Lower leg skin (tissue), 4 donors: ENCODE results near the gene TOR1AIP2. TPM values are rescaled to one million over a fixed set of nuclear protein-coding genes. Genes with fewer than 3 reads are reported as not detected.

ENCODE experiments used
- DNase-seq, 2 donors: peaks; one replicate each; pipeline ENCODE4 v3.0.0-alpha.2; 2019; ENCODE audit warnings: low spot score in 2 of 2
- H3K4me3 ChIP-seq: fragments of 200-600 bp; sonication (generic); 2 replicates; pipeline ENCODE4 v1.5.1; 2017; ENCODE audit warnings: mild to moderate bottlenecking, low read depth; ENCODE audit not compliant: poor library complexity, severe bottlenecking
- POLR2A ChIP-seq, 2 donors: fragments of 450-650 bp; IDR thresholded peaks; one replicate each; pipeline ENCODE4 v1.6.1; 2016 to 2017; ENCODE audit warnings: antibody characterized with exemption in 2 of 2, mild to moderate bottlenecking in 1 of 2, moderate library complexity in 1 of 2
- WGBS, 2 donors: methylation state at CpG; one replicate each; pipeline ENCODE4 v1.1.5; 2018; 5-methylcytosine and 5-hydroxymethylcytosine counted together
- intact Hi-C: fragments of 100-400 bp; cut with DNase I; formaldehyde crosslinking; loops from one replicate; pipeline ENCODE4 v1.15.0; 2023; ENCODE audit warnings: low total_unique reads
- total RNA-seq, 4 donors: library from RNA; depleted of rRNA; stranded (reverse); fragments of >200 nt; gene quantifications; one replicate each; pipeline ENCODE4 v1.1.0, GENCODE V29; 2016
- TF ChIP-seq, protein P1 (sequence below), 3 donors: fragments of 450-650 bp; IDR thresholded peaks; one replicate each; pipeline ENCODE4 v1.5.1; 2016; ENCODE audit warnings: antibody characterized with exemption in 3 of 3, mild to moderate bottlenecking in 3 of 3, moderate library complexity in 2 of 3

Gene TOR1AIP2
- total RNA-seq, 4 donors from 2014 or later, result 81.5 to 108 (median 91.3) TPM

DNA sequence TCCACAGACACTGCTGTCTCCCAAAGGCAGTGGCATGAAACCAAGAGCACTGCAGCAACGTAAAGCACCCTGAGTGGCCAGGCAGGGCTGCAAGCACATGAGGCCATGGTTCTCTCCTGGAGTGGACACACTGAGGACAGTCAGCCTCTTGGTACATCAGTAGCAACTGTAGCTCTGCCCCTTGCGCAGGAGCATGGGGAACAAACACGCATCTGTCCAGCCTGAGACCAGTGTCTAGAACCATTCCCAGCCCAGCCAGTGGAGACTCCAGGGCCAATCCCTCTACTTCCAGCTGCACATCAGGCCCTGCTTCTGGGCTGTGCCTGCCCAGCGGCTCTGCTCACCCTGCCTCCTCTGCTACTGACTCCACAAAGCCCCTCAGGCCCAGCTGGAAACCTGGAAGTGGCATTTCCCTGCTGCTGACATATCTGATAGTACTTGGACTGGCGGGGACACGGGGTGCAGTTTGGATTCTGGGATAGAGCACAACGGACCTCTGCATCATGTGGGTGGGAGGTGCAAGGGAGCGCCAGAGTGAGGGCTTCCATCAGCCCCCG is 49.0 kb downstream of the TOR1AIP2 start:
- TF ChIP-seq POLR2A (IDR thresholded peaks at IDR 0.05), result no peak
- TF ChIP-seq, protein P1, sequence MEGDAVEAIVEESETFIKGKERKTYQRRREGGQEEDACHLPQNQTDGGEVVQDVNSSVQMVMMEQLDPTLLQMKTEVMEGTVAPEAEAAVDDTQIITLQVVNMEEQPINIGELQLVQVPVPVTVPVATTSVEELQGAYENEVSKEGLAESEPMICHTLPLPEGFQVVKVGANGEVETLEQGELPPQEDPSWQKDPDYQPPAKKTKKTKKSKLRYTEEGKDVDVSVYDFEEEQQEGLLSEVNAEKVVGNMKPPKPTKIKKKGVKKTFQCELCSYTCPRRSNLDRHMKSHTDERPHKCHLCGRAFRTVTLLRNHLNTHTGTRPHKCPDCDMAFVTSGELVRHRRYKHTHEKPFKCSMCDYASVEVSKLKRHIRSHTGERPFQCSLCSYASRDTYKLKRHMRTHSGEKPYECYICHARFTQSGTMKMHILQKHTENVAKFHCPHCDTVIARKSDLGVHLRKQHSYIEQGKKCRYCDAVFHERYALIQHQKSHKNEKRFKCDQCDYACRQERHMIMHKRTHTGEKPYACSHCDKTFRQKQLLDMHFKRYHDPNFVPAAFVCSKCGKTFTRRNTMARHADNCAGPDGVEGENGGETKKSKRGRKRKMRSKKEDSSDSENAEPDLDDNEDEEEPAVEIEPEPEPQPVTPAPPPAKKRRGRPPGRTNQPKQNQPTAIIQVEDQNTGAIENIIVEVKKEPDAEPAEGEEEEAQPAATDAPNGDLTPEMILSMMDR (IDR thresholded peaks at IDR 0.05), result no peak
- DNase-seq, result peak in 1 of 2 donors; percentile 81
- no peak overlapping the region for H3K4me3 ChIP-seq
- intact Hi-C loops, result no loop called here
- 88 to 89% methylated on average over 9 of the region's 9 CpGs for WGBS, 2 donors

GRCh38 chr1:179826626-179827280 is 50.9 kb downstream of the TOR1AIP2 start:
- TF ChIP-seq POLR2A (IDR thresholded peaks at IDR 0.05), result no peak
- TF ChIP-seq, protein P1 (IDR thresholded peaks at IDR 0.05), result no peak
- no peak overlapping the region for H3K4me3 ChIP-seq
- WGBS, 2 donors, result 64 to 66% methylated on average over 7 of the region's 7 CpGs
- peak in 1 of 2 donors; percentile 50 for DNase-seq
- intact Hi-C loops, result no loop called here

DNA sequence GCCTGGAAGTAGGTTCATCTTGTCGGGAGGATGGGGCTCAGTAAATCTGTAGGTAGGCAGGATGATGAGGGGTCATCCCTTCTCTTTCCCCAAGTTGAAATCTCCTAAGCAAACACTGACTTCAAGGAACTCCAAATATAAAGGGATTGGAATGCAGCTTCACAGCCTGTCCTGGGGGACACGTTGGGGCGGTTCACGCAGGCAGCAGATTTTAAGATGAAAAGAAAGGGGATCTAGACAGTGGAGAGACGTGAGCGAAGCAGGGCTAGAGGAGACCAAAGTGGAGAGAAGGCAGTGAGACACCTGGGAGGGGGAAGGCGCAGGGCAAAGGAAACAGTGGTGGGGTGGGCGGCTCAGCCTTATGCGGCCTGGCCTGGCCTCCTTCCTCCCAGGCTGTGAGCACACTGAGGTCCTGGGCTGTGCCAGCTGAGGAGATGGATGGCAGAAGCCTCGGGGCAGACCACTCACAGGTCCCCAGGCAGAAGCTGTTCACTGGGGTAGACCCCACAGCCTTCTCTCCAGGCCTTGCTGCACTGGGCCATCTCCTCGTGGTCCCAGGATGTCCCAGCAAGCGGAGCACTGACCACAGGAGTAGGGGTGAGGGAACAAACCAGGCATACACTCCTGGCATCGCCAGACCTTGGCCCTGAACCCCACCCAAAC is 51.7 kb downstream of the TOR1AIP2 start:
- intact Hi-C loops, result no loop called here
- peak in 1 of 2 donors; percentile 64 for DNase-seq
- no peak overlapping the region for H3K4me3 ChIP-seq
- TF ChIP-seq, protein P1 (IDR thresholded peaks at IDR 0.05), result no peak
- no peak for TF ChIP-seq POLR2A (IDR thresholded peaks at IDR 0.05)
- 77 to 82% methylated on average over 13 of the region's 13 CpGs for WGBS, 2 donors

DNA sequence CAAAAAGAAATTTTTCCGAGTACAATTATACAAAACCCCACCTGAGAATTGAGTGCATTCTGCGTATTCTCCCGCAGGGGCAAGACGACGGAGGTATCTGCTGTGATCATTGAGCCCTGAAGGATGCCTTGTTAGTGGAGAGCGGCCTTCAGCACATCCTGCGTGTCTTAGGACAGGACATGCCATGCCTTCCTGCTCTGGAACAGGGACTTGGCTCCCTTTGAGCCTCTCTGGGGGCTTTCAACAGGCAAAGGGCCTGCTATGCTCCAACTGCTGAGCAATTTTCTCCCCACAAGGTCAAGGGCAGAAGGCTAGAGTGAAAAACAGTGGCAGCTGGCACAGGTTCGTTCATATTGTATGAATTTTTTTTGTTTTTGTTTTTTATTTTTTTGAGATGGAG is 52.4 kb downstream of the TOR1AIP2 start:
- no peak overlapping the region for H3K4me3 ChIP-seq
- DNase-seq, result peak in 1 of 2 donors; percentile 54
- WGBS, 2 donors, result 85 to 86% methylated on average over 8 of the region's 8 CpGs
- no peak for TF ChIP-seq POLR2A (IDR thresholded peaks at IDR 0.05)
- TF ChIP-seq, protein P1 (IDR thresholded peaks at IDR 0.05), result no peak
- intact Hi-C loops, result no loop called here

- TF ChIP-seq POLR2A (IDR thresholded peaks at IDR 0.05), result no peak
- TF ChIP-seq, protein P1 (IDR thresholded peaks at IDR 0.05), result no peak
- DNase-seq, result peak in 1 of 2 donors; percentile 73
- 88 to 95% methylated on average over 6 of the region's 6 CpGs for WGBS, 2 donors
- intact Hi-C loops, result no loop called here
- no peak overlapping the region for H3K4me3 ChIP-seq
These were observed 53.3 kb downstream of the TOR1AIP2 start for GRCh38 chr1:179824265-179824664.
